SK-N-SH treated with all-trans-retinoic acid at 6 μM for 48 hours (cell line): ENCODE results near the gene PANK3.
"Not testable (repeated sequence)": the region's sequence is repeated elsewhere in the genome, so short reads cannot be mapped to it uniquely, and the experiment has no call there.

Experiments
- CREB5 ChIP-seq: fragments of 250-450 bp; sonication (Bioruptor Pico); IDR thresholded peaks from 2 replicates; pipeline ENCODE4 v1.5.1; 2020; ENCODE audit warnings: low read depth, mild to moderate bottlenecking, moderate library complexity
- ZFP3 ChIP-seq: fragments of 250-450 bp; sonication (Bioruptor Pico); IDR thresholded peaks from 2 replicates; pipeline ENCODE4 v1.5.0; 2020; ENCODE audit warnings: mild to moderate bottlenecking, moderate library complexity

GRCh38 chr5:168596122-168596521 lies 17.0 kb upstream of the PANK3 start:
- not testable (repeated sequence) for TF ChIP-seq CREB5; ZFP3 (CRISPR knock-in tag)
